ENCODE results near the gene MSANTD2. TPM values are rescaled to one million over a fixed set of nuclear protein-coding genes. Genes with fewer than 3 reads are reported as not detected.

Gene MSANTD2
- total RNA-seq, 1 experiment from 2014 or later: 8.6 TPM

DNA sequence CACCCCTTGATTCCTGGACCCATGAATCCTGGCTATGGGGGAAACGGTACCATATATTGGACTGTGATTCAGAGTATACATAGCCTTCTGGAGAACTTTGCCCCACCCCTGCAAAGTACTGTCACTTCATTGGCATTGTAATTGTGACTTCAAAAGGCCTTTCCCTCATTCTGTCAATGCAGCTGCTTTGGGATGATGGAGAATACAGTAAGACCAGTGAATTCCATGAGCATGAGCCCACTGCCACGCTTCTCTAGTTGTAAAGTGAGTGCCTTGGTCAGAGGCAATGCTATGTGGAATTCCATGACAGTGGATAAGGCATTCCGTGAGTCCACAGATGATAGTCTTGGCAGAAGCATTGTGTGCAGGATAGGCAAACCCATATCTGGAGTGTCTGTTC lies 25.7 kb upstream of the MSANTD2 start:
- no peaks in the 10 kb centered on the region for H3K4me1 ChIP-seq (ENCODE audit: control insufficient read depth in 1 of 2, insufficient read depth in 2 of 2, low read length in 2 of 2)
- ChIA-PET CTCF (no interaction called here), POLR2A (no interaction called here), RAD21 (ENCODE audit: low non-redundant PET in 1 of 2, low total read pairs in 2 of 2, uncharacterized antibody in 2 of 2, unreplicated experiment in 2 of 2) (no interaction called here)
- H3K36me3 ChIP-seq (ENCODE audit: control insufficient read depth in 1 of 2, insufficient read depth in 2 of 2, low read length in 2 of 2): no peaks in the 10 kb centered on the region
- H3K27me3 ChIP-seq (ENCODE audit: insufficient read depth, low read length): no peaks in the 10 kb centered on the region
- no peaks in the 10 kb centered on the region for H3K9me2 ChIP-seq (ENCODE audit: insufficient read depth)
- TF ChIP-seq ATF3 (IDR thresholded peaks at IDR 0.05) (no peak), EGR1 (IDR thresholded peaks at IDR 0.05; ENCODE audit: low read depth) (no peak), YY1 (IDR thresholded peaks at IDR 0.05; ENCODE audit: extremely low read depth, insufficient replicate concordance, low read depth, low read length) (no peak)
- DNase-seq (ENCODE audit: low read depth, low spot score) (no peak), ATAC-seq (no peak)
- intact Hi-C loops (cut with micrococcal nuclease): no loop called here
- no peaks in the 10 kb centered on the region for H4K20me1 ChIP-seq (ENCODE audit: insufficient read depth)
- no peaks in the 10 kb centered on the region for H3K79me2 ChIP-seq (ENCODE audit: insufficient read depth, low read length)
- no peak overlapping the region for H3K27ac ChIP-seq (ENCODE audit: low read depth, low read length)
- H3K9me3 ChIP-seq (ENCODE audit: control insufficient read depth in 1 of 2, insufficient read depth in 1 of 2, low read depth in 1 of 2, low read length in 2 of 2): no peaks in the 10 kb centered on the region
- BruUV-seq (replicated peaks): no TSS peak
- H3K4me2 ChIP-seq (ENCODE audit: low read length): no peak overlapping the region
- H2AFZ ChIP-seq (ENCODE audit: low read depth, low read length, poor library complexity, severe bottlenecking): no peak overlapping the region
- no peak overlapping the region for H3K9ac ChIP-seq (ENCODE audit: low read length)
- H3K4me3 ChIP-seq (replicated peaks in 1 of 2; ENCODE audit: low read depth in 1 of 2, low read length in 2 of 2): no peak overlapping the region

GRCh38 chr11:124823512-124824376 lies 23.5 kb upstream of the MSANTD2 start:
- Histone ChIP-seq H3K27ac (ENCODE audit: low read depth, low read length) (no peak overlapping the region), H3K27me3 (ENCODE audit: insufficient read depth, low read length) (no peaks in the 10 kb centered on the region), H3K4me3 (replicated peaks in 1 of 2; ENCODE audit: low read depth in 1 of 2, low read length in 2 of 2) (no peak overlapping the region), H3K36me3 (ENCODE audit: control insufficient read depth in 1 of 2, insufficient read depth in 2 of 2, low read length in 2 of 2) (no peaks in the 10 kb centered on the region), H3K9me3 (ENCODE audit: control insufficient read depth in 1 of 2, insufficient read depth in 1 of 2, low read depth in 1 of 2, low read length in 2 of 2) (no peaks in the 10 kb centered on the region), H3K4me1 (ENCODE audit: control insufficient read depth in 1 of 2, insufficient read depth in 2 of 2, low read length in 2 of 2) (no peaks in the 10 kb centered on the region), H3K9ac (ENCODE audit: low read length) (no peak overlapping the region), H3K4me2 (ENCODE audit: low read length) (no peak overlapping the region), H4K20me1 (ENCODE audit: insufficient read depth) (no peaks in the 10 kb centered on the region), H3K79me2 (ENCODE audit: insufficient read depth, low read length) (no peaks in the 10 kb centered on the region), H3K9me2 (ENCODE audit: insufficient read depth) (no peaks in the 10 kb centered on the region), H2AFZ (ENCODE audit: low read depth, low read length, poor library complexity, severe bottlenecking) (no peak overlapping the region)
- CTCF ChIA-PET: no interaction called here
- TF ChIP-seq EZH2phosphoT487 (IDR thresholded peaks at IDR 0.05; ENCODE audit: borderline replicate concordance) (no peak), ELF1 (IDR thresholded peaks at IDR 0.05; ENCODE audit: borderline replicate concordance, low read depth) (no peak), TCF7L2 (IDR thresholded peaks at IDR 0.05; ENCODE audit: borderline replicate concordance, extremely low read depth, insufficient read depth, insufficient read length) (no peak), FOSL1 (IDR thresholded peaks at IDR 0.05; ENCODE audit: low read depth) (no peak), POLR2A (IDR thresholded peaks at IDR 0.05; ENCODE audit: borderline replicate concordance, extremely low read depth, insufficient read depth, insufficient read length) (no peak)
- DNase-seq (ENCODE audit: low read depth, low spot score) (no peak), ATAC-seq (no peak)
- RAD21 ChIA-PET (ENCODE audit: low non-redundant PET in 1 of 2, low total read pairs in 2 of 2, uncharacterized antibody in 2 of 2, unreplicated experiment in 2 of 2): no interaction called here
- intact Hi-C loops (cut with micrococcal nuclease): no loop called here
- no TSS peak for BruUV-seq (replicated peaks)
- POLR2A ChIA-PET: no interaction called here

Measured in HCT116 (cell line).